Thymus (tissue), 11 donors: ENCODE results near the gene EVA1A. TPM values are rescaled to one million over a fixed set of nuclear protein-coding genes. Genes with fewer than 3 reads are reported as not detected.

Experiments used
- DNase-seq, 9 donors: peaks; one replicate each; pipeline ENCODE4 v3.0.0-alpha.2; 2013; ENCODE audit warnings: low spot score in 9 of 9, low read depth in 6 of 9, missing footprints in 1 of 9
- H3K27ac ChIP-seq, 2 donors: one replicate each; pipeline ENCODE4 v1.5.1; 2013; ENCODE audit warnings: control low read depth in 1 of 2, low read depth in 1 of 2, low read length in 1 of 2, mild to moderate bottlenecking in 1 of 2, moderate library complexity in 1 of 2
- H3K27me3 ChIP-seq, 2 donors: one replicate each; pipeline ENCODE4 v1.5.1; 2013; ENCODE audit warnings: low read length in 1 of 2; ENCODE audit not compliant: control insufficient read depth in 2 of 2, insufficient read depth in 1 of 2
- H3K36me3 ChIP-seq, 2 donors: one replicate each; pipeline ENCODE4 v1.5.1; 2013; ENCODE audit warnings: low read length in 1 of 2, mild to moderate bottlenecking in 1 of 2, moderate library complexity in 1 of 2; ENCODE audit not compliant: control insufficient read depth in 2 of 2, insufficient read depth in 2 of 2
- H3K4me1 ChIP-seq, 2 donors: one replicate each; pipeline ENCODE4 v1.5.1; 2013; ENCODE audit warnings: low read length in 2 of 2; ENCODE audit not compliant: control insufficient read depth in 2 of 2, insufficient read depth in 2 of 2
- H3K4me3 ChIP-seq, 2 donors: one replicate each; pipeline ENCODE4 v1.5.1; 2013; ENCODE audit warnings: low read length in 2 of 2, control low read depth in 1 of 2, mild to moderate bottlenecking in 1 of 2
- H3K9me3 ChIP-seq, 2 donors: one replicate each; pipeline ENCODE4 v1.5.1; 2013; ENCODE audit warnings: low read length in 1 of 2, mild to moderate bottlenecking in 1 of 2; ENCODE audit not compliant: control insufficient read depth in 2 of 2, insufficient read depth in 1 of 2
- WGBS: extraction: QIAGEN DNeasy Blood & Tissue Kit; methylation state at CpG from one replicate; pipeline ENCODE4 v1.1.7; 2013; 5-methylcytosine and 5-hydroxymethylcytosine counted together
- polyA plus RNA-seq: library from polyadenylated mRNA; stranded (reverse); fragments of 200-250 nt; gene quantifications from one replicate; pipeline ENCODE4 v1.2.3, GENCODE V29; 2013
- total RNA-seq: library from RNA; stranded (reverse); fragments of 120-200 nt; gene quantifications from one replicate; pipeline ENCODE4 v1.2.4, GENCODE V29; 2013
- donor health status: healthy.

The EVA1A gene
- total and polyA plus RNA-seq, 2 donors = 12.7 to 32.3 TPM

DNA sequence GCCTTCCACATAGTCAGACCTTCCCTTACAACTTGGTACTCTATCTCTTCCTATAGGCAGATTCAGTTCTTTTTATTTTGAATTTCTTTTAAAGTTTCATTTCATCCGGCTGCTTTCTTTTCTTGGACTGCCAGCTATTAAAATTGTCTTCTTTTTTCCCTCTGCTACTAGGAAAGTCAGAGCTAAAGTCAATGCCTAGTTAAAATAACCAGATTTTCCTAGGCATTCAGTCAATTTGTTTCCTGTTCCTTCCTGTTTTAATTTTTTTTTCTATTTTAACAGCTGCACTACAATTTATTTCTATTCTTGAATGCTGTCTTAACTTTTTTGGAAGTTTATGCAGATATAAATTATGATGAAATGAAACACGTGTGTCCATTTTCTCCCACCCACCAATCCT is 84.8 kb downstream of the EVA1A start:
- WGBS = 45% methylated on average over 2 of the region's 2 CpGs
- DNase-seq = no peak
- no peak overlapping the region for H3K4me3 ChIP-seq

DNA sequence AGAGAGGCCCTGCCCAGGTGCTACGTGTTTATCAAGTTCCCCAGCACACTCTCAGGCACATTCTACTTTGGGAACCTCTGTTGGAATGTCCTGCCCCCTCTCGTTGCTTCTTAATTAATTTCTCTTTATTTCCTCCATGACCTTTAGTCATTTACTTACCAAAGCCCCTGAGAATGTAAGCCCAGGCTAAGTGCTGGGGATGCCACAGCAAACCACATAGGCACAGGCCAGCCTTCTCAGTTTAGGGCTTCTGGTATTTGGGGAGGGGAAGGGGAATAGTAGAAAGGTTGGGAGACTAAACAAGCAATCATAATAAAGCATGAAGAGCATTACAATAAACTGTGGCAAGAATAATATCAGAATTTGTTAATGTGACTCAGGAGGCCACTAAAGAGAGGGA is 85.7 kb downstream of the EVA1A start:
- DNase-seq = no peak
- H3K9me3 ChIP-seq = peaks cover 0 to 3% of the 10 kb centered on the region in 2 donors
- H3K36me3 ChIP-seq = no peaks in the 10 kb centered on the region
- no peak overlapping the region for H3K4me3 ChIP-seq
- H3K4me1 ChIP-seq = peaks cover 0 to 28% of the 10 kb centered on the region in 2 donors
- WGBS = 85% methylated on average over 2 of the region's 2 CpGs
- no peak overlapping the region for H3K27ac ChIP-seq
- no peaks in the 10 kb centered on the region for H3K27me3 ChIP-seq

More for the DNA sequence above, 84.8 kb downstream of the EVA1A start:
- H3K36me3 ChIP-seq = no peaks in the 10 kb centered on the region
- no peak overlapping the region for H3K27ac ChIP-seq
- peaks cover 0 to 3% of the 10 kb centered on the region in 2 donors for H3K9me3 ChIP-seq
- peaks cover 0 to 29% of the 10 kb centered on the region in 2 donors for H3K4me1 ChIP-seq
- H3K27me3 ChIP-seq = no peaks in the 10 kb centered on the region

DNA sequence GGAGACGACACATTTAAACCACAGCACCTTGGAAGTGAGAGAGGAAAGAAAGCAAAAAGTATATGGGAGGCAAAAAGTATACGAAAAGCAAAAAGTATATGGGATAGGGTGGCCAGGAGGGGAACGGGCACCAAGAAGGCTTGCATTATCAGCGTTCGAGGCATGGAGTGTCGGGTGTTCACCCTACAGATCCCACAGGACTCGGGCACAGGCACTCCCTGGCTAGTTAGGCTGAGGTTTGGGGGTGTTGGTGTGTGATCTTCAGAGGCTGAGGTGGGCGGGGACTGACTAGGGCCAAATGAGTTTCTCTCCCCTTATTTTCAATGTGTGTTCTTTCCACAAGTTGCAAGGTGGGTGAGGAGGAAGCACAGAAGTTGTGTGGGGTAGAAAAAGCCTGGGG is 86.6 kb downstream of the EVA1A start:
- H3K9me3 ChIP-seq = peaks cover 0 to 3% of the 10 kb centered on the region in 2 donors
- no peak overlapping the region for H3K4me3 ChIP-seq
- H3K27me3 ChIP-seq = no peaks in the 10 kb centered on the region
- no peak overlapping the region for H3K27ac ChIP-seq
- H3K4me1 ChIP-seq = peaks cover 0 to 28% of the 10 kb centered on the region in 2 donors
- H3K36me3 ChIP-seq = no peaks in the 10 kb centered on the region
- 84% methylated on average over 8 of the region's 8 CpGs for WGBS
- DNase-seq = no peak

DNA sequence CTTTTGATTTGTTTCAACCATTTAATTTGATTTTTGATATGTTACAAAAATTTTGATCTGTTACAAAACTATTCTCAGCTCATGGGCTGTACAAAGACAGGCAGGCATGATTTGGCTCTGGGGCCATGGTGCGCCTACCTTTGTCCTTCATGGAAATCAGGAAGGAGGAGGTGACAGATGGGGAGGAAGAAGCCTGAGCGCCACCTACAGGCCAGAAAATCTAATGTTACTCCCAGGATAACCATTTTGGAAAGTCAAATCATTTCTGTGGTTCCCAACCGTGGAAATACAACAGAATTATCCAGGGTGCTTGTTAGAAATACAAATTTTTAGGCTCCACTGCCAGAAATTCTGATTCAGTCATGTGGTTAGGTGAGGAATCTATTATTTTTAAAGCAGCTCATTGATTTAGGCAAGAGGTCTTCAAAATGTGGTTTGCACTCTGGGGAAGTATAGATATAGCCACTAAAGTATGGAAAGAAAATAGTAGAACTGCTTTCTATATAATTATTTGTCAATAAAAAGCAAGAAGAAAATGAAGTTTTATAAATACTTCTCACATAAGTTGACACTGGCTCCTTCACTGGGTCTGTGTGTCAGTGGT is 93.9 kb downstream of the EVA1A start:
- Histone ChIP-seq H3K27ac (no peak overlapping the region), H3K9me3 (no peaks in the 10 kb centered on the region), H3K36me3 (no peaks in the 10 kb centered on the region), H3K4me1 (no peaks in the 10 kb centered on the region), H3K27me3 (no peaks in the 10 kb centered on the region), H3K4me3 (no peak overlapping the region)
- DNase-seq = peak in 1 of 9 donors; percentile 35
- 62% methylated on average over 3 of the region's 3 CpGs for WGBS

DNA sequence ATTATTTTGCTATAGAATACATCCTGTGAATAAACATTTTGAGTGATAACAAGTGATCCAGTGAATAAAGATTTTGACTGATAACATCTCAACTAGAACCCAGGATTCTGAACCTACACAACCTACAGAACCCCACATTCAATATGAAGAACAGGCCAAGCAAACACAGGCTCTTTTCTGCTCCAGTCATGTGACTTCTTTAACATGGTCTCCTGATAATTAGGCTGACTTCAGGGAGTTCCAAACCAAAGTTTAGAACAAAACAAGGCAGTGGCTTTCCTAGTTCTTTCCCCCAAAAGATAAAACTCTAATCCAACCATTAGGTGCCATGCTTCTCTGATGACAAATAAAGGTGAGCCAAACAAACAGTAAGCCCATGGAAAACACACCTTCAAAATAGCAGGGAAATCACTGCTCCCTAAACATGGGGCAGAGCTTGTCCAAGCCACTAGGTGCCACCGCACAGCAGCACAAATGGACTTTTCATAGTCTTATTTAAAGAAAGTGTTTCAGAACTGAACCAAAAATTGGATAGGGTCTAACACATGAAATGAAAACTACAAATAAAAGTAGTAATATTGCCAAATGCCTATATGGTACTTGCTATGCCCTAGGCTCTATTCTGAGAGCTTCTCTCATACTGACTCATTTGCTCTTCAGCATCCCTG is 95.3 kb downstream of the EVA1A start:
- 94% methylated on average over 1 of the region's 1 CpG for WGBS
- DNase-seq = peak in 2 of 9 donors; percentile 32 to 39
- Histone ChIP-seq H3K36me3 (no peaks in the 10 kb centered on the region), H3K27me3 (no peaks in the 10 kb centered on the region), H3K27ac (no peak overlapping the region), H3K4me3 (no peak overlapping the region), H3K9me3 (no peaks in the 10 kb centered on the region), H3K4me1 (no peaks in the 10 kb centered on the region)

DNA sequence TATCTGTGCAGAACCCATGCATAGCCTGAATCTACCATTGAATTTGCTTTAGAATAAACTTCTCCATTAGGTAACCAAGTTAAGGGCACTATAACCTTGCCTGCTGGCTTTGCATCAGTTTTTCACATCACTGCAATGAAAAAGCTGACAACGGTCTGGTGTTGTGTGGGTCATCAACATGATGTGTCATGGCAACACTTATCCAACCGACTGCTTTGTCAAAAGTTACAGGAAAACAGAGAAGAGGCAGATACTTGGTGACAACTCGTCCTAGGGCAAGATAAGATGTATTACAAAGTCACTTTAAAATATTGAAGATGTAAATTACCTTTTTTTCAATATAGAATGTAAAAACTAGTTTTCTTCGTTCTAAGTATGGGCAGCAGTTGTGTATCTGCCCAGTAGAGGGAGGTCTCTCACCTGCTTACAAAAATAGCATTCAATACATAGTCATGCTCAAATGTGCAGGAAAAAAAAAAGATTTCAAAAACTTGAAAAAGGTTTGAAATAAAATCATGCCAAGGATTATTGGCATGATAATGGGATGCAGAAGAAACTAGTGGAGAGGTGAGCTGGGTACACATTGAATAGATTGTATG is 96.3 kb downstream of the EVA1A start:
- H3K27ac ChIP-seq = no peak overlapping the region
- no peaks in the 10 kb centered on the region for H3K9me3 ChIP-seq
- H3K4me3 ChIP-seq = no peak overlapping the region
- H3K36me3 ChIP-seq = no peaks in the 10 kb centered on the region
- peak in 3 of 9 donors; percentile 33 to 52 (median 39) for DNase-seq
- H3K4me1 ChIP-seq = no peaks in the 10 kb centered on the region
- no peaks in the 10 kb centered on the region for H3K27me3 ChIP-seq
- 56% methylated on average over 4 of the region's 4 CpGs for WGBS

DNA sequence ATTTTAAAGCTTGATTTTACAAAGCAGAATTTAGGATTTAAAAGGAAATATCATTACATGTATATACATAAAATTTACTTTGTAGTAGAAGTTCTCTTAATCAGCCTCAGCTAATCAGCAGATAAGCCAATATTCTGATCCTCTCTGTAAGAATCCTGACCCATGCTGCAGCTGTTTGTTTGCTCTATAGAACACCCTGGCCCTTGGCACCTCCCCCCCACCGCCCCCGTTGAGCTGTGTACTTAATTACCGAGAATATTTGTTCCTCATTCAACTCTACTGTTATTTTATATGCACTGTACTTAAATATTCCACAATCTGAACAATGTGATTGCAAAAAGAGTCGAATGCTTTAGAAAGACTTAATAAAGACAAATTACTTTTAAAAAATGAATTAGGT is 98.0 kb downstream of the EVA1A start:
- WGBS = 87% methylated on average over 4 of the region's 4 CpGs
- Histone ChIP-seq H3K4me3 (no peak overlapping the region), H3K36me3 (no peaks in the 10 kb centered on the region), H3K4me1 (no peaks in the 10 kb centered on the region), H3K27ac (no peak overlapping the region), H3K9me3 (no peaks in the 10 kb centered on the region), H3K27me3 (no peaks in the 10 kb centered on the region)
- no peak for DNase-seq

DNA sequence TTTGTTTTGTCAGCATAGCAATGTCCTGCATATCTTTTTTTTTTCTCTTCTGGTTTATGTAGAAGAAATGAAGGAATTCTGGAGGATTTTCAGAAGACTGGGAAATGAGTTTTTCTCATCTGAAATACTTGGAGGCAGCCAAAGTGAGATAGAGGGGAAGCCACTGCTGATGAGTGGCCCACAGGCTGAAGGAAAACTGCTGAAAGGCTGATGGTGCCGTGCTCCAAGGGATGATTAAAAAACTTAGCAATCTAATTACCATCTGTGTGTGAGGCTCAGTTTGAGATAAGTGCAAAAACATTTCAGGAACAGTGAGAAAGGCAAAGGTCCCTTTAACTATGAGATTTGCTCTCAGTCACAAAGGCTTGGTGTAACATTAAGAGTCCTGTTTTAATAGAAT is 98.5 kb downstream of the EVA1A start:
- no peaks in the 10 kb centered on the region for H3K27me3 ChIP-seq
- WGBS = 89% methylated on average over 1 of the region's 1 CpG
- H3K36me3 ChIP-seq = no peaks in the 10 kb centered on the region

DNA sequence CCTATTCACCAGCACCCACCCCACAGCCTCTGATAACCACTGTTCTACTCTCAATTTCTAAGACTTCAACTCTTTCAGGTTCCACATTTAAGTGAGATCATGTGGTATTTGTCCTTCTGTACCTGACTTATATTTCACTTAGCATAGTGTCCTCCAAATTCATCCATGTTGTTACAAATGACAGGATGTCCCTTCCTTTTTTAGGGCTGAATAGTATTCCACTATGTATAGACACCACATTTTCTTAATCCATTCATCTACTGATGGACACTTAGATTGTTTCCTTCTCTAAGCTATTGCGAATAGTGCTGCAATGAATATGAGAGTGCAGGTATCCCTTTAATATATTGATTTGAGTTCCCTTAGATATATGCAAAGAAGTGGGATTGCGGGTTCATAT is 100.1 kb downstream of the EVA1A start:
- no peaks in the 10 kb centered on the region for H3K4me1 ChIP-seq
- no peaks in the 10 kb centered on the region for H3K36me3 ChIP-seq
- 98% methylated on average over 2 of the region's 2 CpGs for WGBS
- no peak for DNase-seq
- no peaks in the 10 kb centered on the region for H3K27me3 ChIP-seq
- H3K9me3 ChIP-seq = no peaks in the 10 kb centered on the region
- no peak overlapping the region for H3K4me3 ChIP-seq
- no peak overlapping the region for H3K27ac ChIP-seq

More for the DNA sequence above, 98.5 kb downstream of the EVA1A start:
- Histone ChIP-seq H3K27ac (no peak overlapping the region), H3K9me3 (no peaks in the 10 kb centered on the region), H3K4me3 (no peak overlapping the region), H3K4me1 (no peaks in the 10 kb centered on the region)
- no peak for DNase-seq
